Endodermal cell (in vitro differentiated cells): ENCODE results near the gene SORCS2. TPM values are rescaled to one million over a fixed set of nuclear protein-coding genes. Genes with fewer than 3 reads are reported as not detected.

Source experiments
- DNase-seq: peaks from one replicate; pipeline ENCODE4 v3.0.0-alpha.2; 2017
- H3K27ac ChIP-seq: 2 replicates; pipeline ENCODE4 v1.5.1; 2013; ENCODE audit warnings: mild to moderate bottlenecking, low read depth, low read length, moderate library complexity
- H3K27me3 ChIP-seq: 2 replicates; pipeline ENCODE4 v1.6.1; 2013; ENCODE audit warnings: mild to moderate bottlenecking, low read length, moderate library complexity; ENCODE audit not compliant: insufficient read depth, control insufficient read depth, poor library complexity, severe bottlenecking
- H3K36me3 ChIP-seq: 2 replicates; pipeline ENCODE4 v1.7.0; 2013; ENCODE audit warnings: mild to moderate bottlenecking, low read length, moderate library complexity; ENCODE audit not compliant: control insufficient read depth, insufficient read depth
- H3K4me1 ChIP-seq: one replicate; pipeline ENCODE4 v1.7.0; 2013; ENCODE audit warnings: low read length; ENCODE audit not compliant: control insufficient read depth, insufficient read depth
- H3K4me3 ChIP-seq: 2 replicates; pipeline ENCODE4 v1.5.1; 2013; ENCODE audit warnings: mild to moderate bottlenecking, low read length, moderate library complexity
- H3K9ac ChIP-seq: 2 replicates; pipeline ENCODE4 v1.6.1; 2013; ENCODE audit warnings: mild to moderate bottlenecking, low read length, moderate library complexity; ENCODE audit not compliant: poor library complexity, severe bottlenecking; ENCODE audit errors: extremely low read depth
- H3K9me3 ChIP-seq: 2 replicates; pipeline ENCODE4 v1.6.1; 2013; ENCODE audit warnings: mild to moderate bottlenecking, low read length, moderate library complexity; ENCODE audit not compliant: control insufficient read depth
- H3K27ac Mint-ChIP-seq: 2 replicates; pipeline ENCODE4 v1.8.0; 2020; ENCODE audit warnings: mixed read lengths
- H3K27me3 Mint-ChIP-seq: 2 replicates; pipeline ENCODE4 v1.8.0; 2021; ENCODE audit warnings: mild to moderate bottlenecking, mixed read lengths; ENCODE audit not compliant: insufficient read depth
- H3K36me3 Mint-ChIP-seq: 2 replicates; pipeline ENCODE4 v1.8.0; 2020; ENCODE audit warnings: low read depth, mixed read lengths
- H3K4me1 Mint-ChIP-seq: 2 replicates; pipeline ENCODE4 v1.8.0; 2020; ENCODE audit warnings: mixed read lengths
- H3K4me3 Mint-ChIP-seq: 2 replicates; pipeline ENCODE4 v1.8.0; 2020; ENCODE audit warnings: mild to moderate bottlenecking, moderate library complexity, mixed read lengths
- H3K9me3 Mint-ChIP-seq: 2 replicates; pipeline ENCODE4 v1.8.0; 2020; ENCODE audit warnings: mild to moderate bottlenecking, mixed read lengths
- WGBS, 2 experiments: methylation state at CpG; one replicate each; pipeline versions ENCODE4 v1.1.5 to v1.1.7; 2013; ENCODE audit warnings: missing lambda C conversion rate in 2 of 2, mixed read lengths in 1 of 2; ENCODE audit not compliant: insufficient coverage in 1 of 2, insufficient read length in 1 of 2; 5-methylcytosine and 5-hydroxymethylcytosine counted together
- total RNA-seq, 2 donors: library from RNA; stranded (reverse); fragmentation: NEBNext Ultra II Directional in 1 of 2; extraction: Animal tissue kit (Norgen Biotek cat#: 25700) in 1 of 2; gene quantifications; 2 replicates in 1 of 2; 3 replicates in 1 of 2; pipeline ENCODE4 v1.2.1, GENCODE V29; 2021
- TF ChIP-seq, protein P1 (sequence below): fragments of 200-600 bp; sonication (generic); conservative IDR thresholded peaks from 2 replicates; pipeline ENCODE4 v1.5.0; 2021; ENCODE audit warnings: antibody characterized with exemption, mild to moderate bottlenecking

SORCS2 gene
- total RNA-seq, 2 donors from 2014 or later = 1.4 to 1.9 TPM

DNA sequence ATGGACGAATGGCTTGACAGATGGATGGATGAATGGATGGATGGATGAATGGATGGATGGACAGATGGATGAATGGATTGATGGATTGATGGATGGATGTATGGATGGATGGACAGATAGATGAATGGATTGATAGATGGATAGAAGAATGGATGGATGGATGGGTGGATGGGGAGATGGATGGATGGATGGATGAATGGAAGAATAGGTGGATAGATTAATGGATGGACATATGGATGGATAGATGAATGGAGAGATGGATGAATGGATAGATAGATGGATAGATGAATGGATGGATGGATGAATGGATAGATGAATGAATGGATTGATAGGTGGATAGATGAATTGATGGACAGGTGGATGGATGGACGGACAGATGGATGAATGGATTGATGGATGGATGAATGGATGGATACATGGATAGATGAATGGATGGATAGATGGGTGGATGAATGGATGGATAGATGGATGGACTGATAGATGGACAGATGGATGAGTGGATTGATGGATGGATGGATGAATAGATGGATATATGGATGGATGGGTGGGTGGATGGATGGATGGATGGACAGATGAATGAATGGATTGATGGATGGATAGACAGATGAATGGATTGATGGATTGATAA is 208.4 kb downstream of the SORCS2 start:
- no peak for DNase-seq
- Histone ChIP-seq H3K9me3 (no peaks in the 10 kb centered on the region), H3K4me3 (no peak overlapping the region), H3K36me3 (no peaks in the 10 kb centered on the region), H3K4me1 (no peaks in the 10 kb centered on the region), H3K9ac (no peak overlapping the region), H3K27ac (no peak overlapping the region), H3K27me3 (no peaks in the 10 kb centered on the region)
- no peak overlapping the region for H3K4me3 Mint-ChIP-seq
- H3K27ac Mint-ChIP-seq = no peak overlapping the region
- no peaks in the 10 kb centered on the region for H3K9me3 Mint-ChIP-seq
- no peaks in the 10 kb centered on the region for H3K36me3 Mint-ChIP-seq
- H3K27me3 Mint-ChIP-seq = peaks cover 51% of the 10 kb centered on the region
- peaks cover 12% of the 10 kb centered on the region for H3K4me1 Mint-ChIP-seq
- TF ChIP-seq, protein P1, sequence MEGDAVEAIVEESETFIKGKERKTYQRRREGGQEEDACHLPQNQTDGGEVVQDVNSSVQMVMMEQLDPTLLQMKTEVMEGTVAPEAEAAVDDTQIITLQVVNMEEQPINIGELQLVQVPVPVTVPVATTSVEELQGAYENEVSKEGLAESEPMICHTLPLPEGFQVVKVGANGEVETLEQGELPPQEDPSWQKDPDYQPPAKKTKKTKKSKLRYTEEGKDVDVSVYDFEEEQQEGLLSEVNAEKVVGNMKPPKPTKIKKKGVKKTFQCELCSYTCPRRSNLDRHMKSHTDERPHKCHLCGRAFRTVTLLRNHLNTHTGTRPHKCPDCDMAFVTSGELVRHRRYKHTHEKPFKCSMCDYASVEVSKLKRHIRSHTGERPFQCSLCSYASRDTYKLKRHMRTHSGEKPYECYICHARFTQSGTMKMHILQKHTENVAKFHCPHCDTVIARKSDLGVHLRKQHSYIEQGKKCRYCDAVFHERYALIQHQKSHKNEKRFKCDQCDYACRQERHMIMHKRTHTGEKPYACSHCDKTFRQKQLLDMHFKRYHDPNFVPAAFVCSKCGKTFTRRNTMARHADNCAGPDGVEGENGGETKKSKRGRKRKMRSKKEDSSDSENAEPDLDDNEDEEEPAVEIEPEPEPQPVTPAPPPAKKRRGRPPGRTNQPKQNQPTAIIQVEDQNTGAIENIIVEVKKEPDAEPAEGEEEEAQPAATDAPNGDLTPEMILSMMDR = no peak
- 62 to 69% methylated on average over 2 of the region's 2 CpGs for WGBS, 2 experiments

DNA sequence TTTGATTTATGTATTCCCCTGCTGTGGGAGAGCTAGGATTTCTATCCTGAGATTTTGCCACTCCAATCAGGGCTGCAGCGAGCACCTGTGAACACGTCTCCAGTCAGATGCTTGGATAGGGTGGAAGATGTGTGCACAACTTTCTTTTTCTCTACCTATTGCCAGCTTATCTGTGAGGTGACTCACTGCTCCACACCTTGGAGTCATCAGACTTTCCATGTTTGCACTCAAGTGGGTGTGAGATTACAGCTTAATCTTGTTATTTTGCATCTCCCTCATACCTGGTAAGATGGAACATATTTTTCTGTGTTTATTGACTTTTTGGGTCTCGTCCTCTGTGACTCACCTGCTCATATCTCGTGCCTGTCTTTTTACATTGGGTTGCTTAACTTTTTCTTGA is 210.2 kb downstream of the SORCS2 start:
- Mint-ChIP-seq H3K4me3 (no peak overlapping the region), H3K4me1 (peaks cover 6% of the 10 kb centered on the region), H3K27me3 (peaks cover 51% of the 10 kb centered on the region), H3K36me3 (no peaks in the 10 kb centered on the region), H3K27ac (no peak overlapping the region), H3K9me3 (no peaks in the 10 kb centered on the region)
- no peaks in the 10 kb centered on the region for H3K4me1 ChIP-seq
- no peak overlapping the region for H3K4me3 ChIP-seq
- no peaks in the 10 kb centered on the region for H3K36me3 ChIP-seq
- no peak for DNase-seq
- 33 to 75% methylated on average over 1 to 4 of the region's 4 CpGs for WGBS, 2 experiments
- H3K9me3 ChIP-seq = no peaks in the 10 kb centered on the region
- TF ChIP-seq, protein P1 = no peak
- H3K9ac ChIP-seq = no peak overlapping the region
- no peaks in the 10 kb centered on the region for H3K27me3 ChIP-seq
- H3K27ac ChIP-seq = no peak overlapping the region

DNA sequence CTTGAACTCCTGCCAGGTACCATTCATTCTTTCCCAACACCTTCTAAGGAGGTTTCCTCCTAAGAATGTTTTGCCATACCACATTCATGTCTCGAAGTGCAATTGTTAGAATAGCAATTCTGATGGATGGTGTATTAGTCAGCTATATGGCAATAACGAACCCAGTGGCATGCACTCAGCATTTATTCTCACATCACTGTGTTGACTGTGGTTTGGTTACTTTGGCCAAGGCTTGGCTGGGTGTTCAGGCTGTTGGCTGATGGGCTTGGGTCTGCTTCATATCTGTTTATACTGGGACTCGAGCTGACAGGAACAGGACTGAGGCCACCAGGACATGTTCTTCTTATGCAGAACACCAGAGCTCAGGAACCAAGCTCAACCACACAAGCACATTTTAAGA is 210.7 kb downstream of the SORCS2 start:
- no peak overlapping the region for H3K4me3 Mint-ChIP-seq
- no peaks in the 10 kb centered on the region for H3K36me3 Mint-ChIP-seq
- no peak overlapping the region for H3K27ac ChIP-seq
- no peaks in the 10 kb centered on the region for H3K36me3 ChIP-seq
- no peaks in the 10 kb centered on the region for H3K4me1 ChIP-seq
- peaks cover 3% of the 10 kb centered on the region for H3K9me3 ChIP-seq
- no peaks in the 10 kb centered on the region for H3K27me3 ChIP-seq
- peak; percentile 20 for DNase-seq
- H3K9me3 Mint-ChIP-seq = no peaks in the 10 kb centered on the region
- no peak overlapping the region for H3K9ac ChIP-seq
- no peak overlapping the region for H3K4me3 ChIP-seq
- 97% methylated on average over 3 of the region's 3 CpGs; no CpG with 5 or more reads in 1 of the 2 experiments for WGBS, 2 experiments
- peaks cover 47% of the 10 kb centered on the region for H3K27me3 Mint-ChIP-seq
- TF ChIP-seq, protein P1 = no peak
- peaks cover 6% of the 10 kb centered on the region for H3K4me1 Mint-ChIP-seq
- H3K27ac Mint-ChIP-seq = no peak overlapping the region
